Liver (tissue), 9 donors: ENCODE results near the gene THRAP3. TPM values are rescaled to one million over a fixed set of nuclear protein-coding genes. Genes with fewer than 3 reads are reported as not detected.

Experiments
- DNase-seq: peaks from one replicate; pipeline ENCODE4 v3.0.0-alpha.2; 2017; ENCODE audit warnings: low spot score
- H3K27ac ChIP-seq, 2 donors: one replicate each; pipeline ENCODE4 v1.7.0; 2013; ENCODE audit warnings: inconsistent platforms in 2 of 2, low read length in 2 of 2, control low read depth in 1 of 2, low read depth in 1 of 2, mild to moderate bottlenecking in 1 of 2
- H3K27me3 ChIP-seq, 4 donors: one replicate each; pipeline versions ENCODE4 v1.6.1 to v1.7.0; 2013; ENCODE audit warnings: low read length in 3 of 4, inconsistent platforms in 1 of 4, mild to moderate bottlenecking in 1 of 4, moderate library complexity in 1 of 4; ENCODE audit not compliant: control insufficient read depth in 4 of 4, insufficient read depth in 4 of 4
- H3K36me3 ChIP-seq, 4 donors: one replicate each; pipeline versions ENCODE4 v1.6.1 to v1.7.0; 2013; ENCODE audit warnings: low read length in 3 of 4, mild to moderate bottlenecking in 3 of 4, low read depth in 1 of 4, moderate library complexity in 1 of 4; ENCODE audit not compliant: control insufficient read depth in 4 of 4, insufficient read depth in 3 of 4
- H3K4me1 ChIP-seq, 4 donors: one replicate each; pipeline versions ENCODE4 v1.6.1 to v1.7.0; 2013; ENCODE audit warnings: low read length in 3 of 4, mild to moderate bottlenecking in 3 of 4, moderate library complexity in 1 of 4; ENCODE audit not compliant: control insufficient read depth in 4 of 4, insufficient read depth in 4 of 4
- H3K4me3 ChIP-seq, 3 donors: one replicate each; pipeline versions ENCODE4 v1.6.1 to v1.7.0; 2013; ENCODE audit warnings: low read length in 3 of 3, control low read depth in 1 of 3, low read depth in 1 of 3, mild to moderate bottlenecking in 1 of 3
- H3K9ac ChIP-seq, 2 donors: one replicate each; pipeline ENCODE4 v1.7.0; 2013; ENCODE audit warnings: low read length in 2 of 2, mild to moderate bottlenecking in 2 of 2, moderate library complexity in 2 of 2, control low read depth in 1 of 2, low read depth in 1 of 2
- H3K9me3 ChIP-seq, 4 donors: one replicate each; pipeline versions ENCODE4 v1.6.1 to v1.7.0; 2013; ENCODE audit warnings: low read length in 3 of 4; ENCODE audit not compliant: control insufficient read depth in 4 of 4
- CTCF ChIP-seq: fragments of 150-350 bp; IDR thresholded peaks from 2 replicates; pipeline ENCODE4 v1.5.1; 2017; ENCODE audit warnings: improper control_type of control experiment, low read depth, low read length; ENCODE audit not compliant: missing input control
- EGR1 ChIP-seq, 2 donors: IDR thresholded peaks; 2 replicates each; pipeline ENCODE4 v1.6.1; 2016 to 2018; ENCODE audit warnings: antibody characterized with exemption in 2 of 2, low read depth in 2 of 2
- FOXA1 ChIP-seq: IDR thresholded peaks from 2 replicates; pipeline ENCODE4 v1.6.1; 2016; ENCODE audit warnings: antibody characterized with exemption
- GABPA ChIP-seq, 2 donors: IDR thresholded peaks in 1 of 2; conservative IDR thresholded peaks in 1 of 2; 2 replicates each; pipeline ENCODE4 v1.6.1; 2016; ENCODE audit warnings: antibody characterized with exemption in 2 of 2, mild to moderate bottlenecking in 1 of 2, moderate library complexity in 1 of 2
- HNF4A ChIP-seq, 2 donors: conservative IDR thresholded peaks; 2 replicates each; pipeline ENCODE4 v1.6.1; 2016; ENCODE audit warnings: antibody characterized with exemption in 2 of 2, mild to moderate bottlenecking in 2 of 2
- HNF4G ChIP-seq: IDR thresholded peaks from 2 replicates; pipeline ENCODE4 v1.6.1; 2016; ENCODE audit warnings: antibody characterized with exemption
- JUND ChIP-seq, 2 donors: IDR thresholded peaks; 2 replicates each; pipeline ENCODE4 v1.6.1; 2016; ENCODE audit warnings: antibody characterized with exemption in 2 of 2
- MAX ChIP-seq: IDR thresholded peaks from 2 replicates; pipeline ENCODE4 v1.6.1; 2016; ENCODE audit warnings: antibody characterized with exemption
- NR2F2 ChIP-seq: IDR thresholded peaks from 2 replicates; pipeline ENCODE4 v1.6.1; 2016; ENCODE audit warnings: antibody characterized with exemption
- RAD21 ChIP-seq, 2 donors: IDR thresholded peaks; 2 replicates each; pipeline ENCODE4 v1.6.1; 2016; ENCODE audit warnings: antibody characterized with exemption in 2 of 2, mild to moderate bottlenecking in 2 of 2
- REST ChIP-seq: IDR thresholded peaks from 2 replicates; pipeline ENCODE4 v1.6.1; 2016; ENCODE audit warnings: antibody characterized with exemption, mild to moderate bottlenecking
- RXRA ChIP-seq, 2 donors: IDR thresholded peaks; 2 replicates each; pipeline ENCODE4 v1.6.1; 2017 to 2018; ENCODE audit warnings: antibody characterized with exemption in 2 of 2, mild to moderate bottlenecking in 1 of 2
- SP1 ChIP-seq: IDR thresholded peaks from 2 replicates; pipeline ENCODE4 v1.6.1; 2018; ENCODE audit warnings: antibody characterized with exemption, mild to moderate bottlenecking
- YY1 ChIP-seq: IDR thresholded peaks from 2 replicates; pipeline ENCODE4 v1.6.1; 2016; ENCODE audit warnings: antibody characterized with exemption, mild to moderate bottlenecking
- ZBTB33 ChIP-seq: IDR thresholded peaks from 2 replicates; pipeline ENCODE4 v1.6.1; 2016; ENCODE audit warnings: antibody characterized with exemption
- WGBS: extraction: QIAGEN DNeasy Blood & Tissue Kit; methylation state at CpG from one replicate; pipeline ENCODE4 v1.1.7; 2013; 5-methylcytosine and 5-hydroxymethylcytosine counted together
- polyA plus RNA-seq, 2 donors: library from polyadenylated mRNA; stranded (reverse) in 1 of 2; unstranded in 1 of 2; fragments of 200-250 nt in 1 of 2; fragments of >200 nt in 1 of 2; fragmentation: Nextera tagmentation in 1 of 2; extraction: Ambion mirVana in 1 of 2; gene quantifications; one replicate each; pipeline versions ENCODE4 v1.2.1 to v1.2.3, GENCODE V29; 2013 to 2015
- total RNA-seq, 2 donors: library from RNA; depleted of rRNA; stranded (reverse); fragments of >200 nt; gene quantifications; one replicate each; pipeline ENCODE4 v1.2.3, GENCODE V29; 2014
- donor health status: healthy.
- donor health status: healthy.
- donor health status: healthy.
- donor health status: healthy.
- donor health status: healthy.

THRAP3 gene
- total and polyA plus RNA-seq, 4 donors, result 21.3 to 55.1 (median 45.8) TPM

GRCh38 chr1:36178471-36179219, 45.6 kb upstream of the THRAP3 start:
- Histone ChIP-seq H3K36me3 (peaks cover 5 to 21% (median 9%) of the 10 kb centered on the region in 4 donors), H3K4me3 (peak overlapping the region; percentile 11 to 59 (median 44))
- TF ChIP-seq MAX (no peak), ZBTB33 (no peak), YY1 (no peak), HNF4G (no peak), FOXA1 (no peak), RAD21 (IDR thresholded peaks at IDR 0.05) (peak in 1 of 2 donors; percentile 18), HNF4A (conservative IDR thresholded peaks at IDR 0.05) (peak; percentile 64 to 69), GABPA (IDR thresholded peaks at IDR 0.05 in 1 of 2, conservative IDR thresholded peaks at IDR 0.05 in 1 of 2) (no peak), CTCF (no peak), RXRA (IDR thresholded peaks at IDR 0.05) (no peak), JUND (IDR thresholded peaks at IDR 0.05) (no peak), REST (peak; percentile 27), SP1 (peak; percentile 62), EGR1 (IDR thresholded peaks at IDR 0.05; ENCODE audit: low read depth in 2 of 2) (no peak), NR2F2 (no peak)

GRCh38 chr1:36179220-36179600, 45.0 kb upstream of the THRAP3 start:
- no peaks in the 10 kb centered on the region for H3K9me3 ChIP-seq
- H3K4me1 ChIP-seq, result peaks cover 0 to 18% (median 11%) of the 10 kb centered on the region in 4 donors
- no peak overlapping the region for H3K9ac ChIP-seq
- H3K27ac ChIP-seq, result no peak overlapping the region
- peaks cover 3 to 19% (median 7%) of the 10 kb centered on the region in 4 donors for H3K36me3 ChIP-seq
- no peak overlapping the region for H3K4me3 ChIP-seq
- H3K27me3 ChIP-seq, result no peaks in the 10 kb centered on the region
- DNase-seq, result no peak
- 70% methylated on average over 19 of the region's 19 CpGs for WGBS
- TF ChIP-seq FOXA1, result no peak
- TF ChIP-seq YY1, result no peak
- TF ChIP-seq RXRA (IDR thresholded peaks at IDR 0.05), result no peak
- no peak for TF ChIP-seq EGR1 (IDR thresholded peaks at IDR 0.05; ENCODE audit: low read depth in 2 of 2)
- no peak for TF ChIP-seq REST
- TF ChIP-seq HNF4A (conservative IDR thresholded peaks at IDR 0.05), result no peak
- TF ChIP-seq HNF4G, result no peak
- TF ChIP-seq GABPA (IDR thresholded peaks at IDR 0.05 in 1 of 2, conservative IDR thresholded peaks at IDR 0.05 in 1 of 2), result no peak
- TF ChIP-seq JUND (IDR thresholded peaks at IDR 0.05), result no peak
- TF ChIP-seq ZBTB33, result no peak
- TF ChIP-seq SP1, result no peak

More at GRCh38 chr1:36178471-36179219, 45.6 kb upstream of the THRAP3 start:
- Histone ChIP-seq H3K27me3 (no peaks in the 10 kb centered on the region), H3K4me1 (peaks cover 0 to 18% (median 11%) of the 10 kb centered on the region in 4 donors), H3K9me3 (no peaks in the 10 kb centered on the region), H3K27ac (no peak overlapping the region), H3K9ac (no peak overlapping the region)
- 39% methylated on average over 62 of the region's 62 CpGs for WGBS
- peak; percentile 81 for DNase-seq
